ENCODE measurements around the gene SPOP. TPM values are rescaled to one million over a fixed set of nuclear protein-coding genes. Genes with fewer than 3 reads are reported as not detected.

SPOP gene
- total and polyA plus RNA-seq, 2 experiments from 2014 or later = 13.9 to 18.6 TPM

DNA sequence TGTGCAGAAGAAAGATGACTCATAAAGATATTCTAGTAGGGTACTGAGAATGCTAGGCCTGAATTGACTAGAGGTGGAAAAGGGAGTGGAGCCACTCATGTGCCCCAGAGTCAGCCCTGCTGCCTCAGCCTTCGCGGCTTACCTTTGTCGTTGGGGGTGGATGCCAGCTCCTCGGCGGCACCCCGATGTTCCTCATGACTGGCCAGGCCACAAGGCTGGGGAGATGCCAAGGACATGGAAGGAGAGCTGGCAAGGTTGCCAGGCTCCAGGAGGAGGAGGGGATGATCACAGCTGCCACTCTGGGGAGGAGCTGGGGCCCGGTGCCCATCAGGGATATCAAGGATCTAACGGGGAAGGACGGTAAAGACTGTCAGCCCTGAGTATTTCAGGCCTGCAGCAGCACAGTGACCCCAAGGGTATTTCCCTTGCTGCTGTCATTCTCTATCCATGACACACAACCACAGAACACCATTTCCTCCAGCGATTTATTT lies 39.5 kb upstream of the SPOP start (continued):
- TF ChIP-seq, protein P1, sequence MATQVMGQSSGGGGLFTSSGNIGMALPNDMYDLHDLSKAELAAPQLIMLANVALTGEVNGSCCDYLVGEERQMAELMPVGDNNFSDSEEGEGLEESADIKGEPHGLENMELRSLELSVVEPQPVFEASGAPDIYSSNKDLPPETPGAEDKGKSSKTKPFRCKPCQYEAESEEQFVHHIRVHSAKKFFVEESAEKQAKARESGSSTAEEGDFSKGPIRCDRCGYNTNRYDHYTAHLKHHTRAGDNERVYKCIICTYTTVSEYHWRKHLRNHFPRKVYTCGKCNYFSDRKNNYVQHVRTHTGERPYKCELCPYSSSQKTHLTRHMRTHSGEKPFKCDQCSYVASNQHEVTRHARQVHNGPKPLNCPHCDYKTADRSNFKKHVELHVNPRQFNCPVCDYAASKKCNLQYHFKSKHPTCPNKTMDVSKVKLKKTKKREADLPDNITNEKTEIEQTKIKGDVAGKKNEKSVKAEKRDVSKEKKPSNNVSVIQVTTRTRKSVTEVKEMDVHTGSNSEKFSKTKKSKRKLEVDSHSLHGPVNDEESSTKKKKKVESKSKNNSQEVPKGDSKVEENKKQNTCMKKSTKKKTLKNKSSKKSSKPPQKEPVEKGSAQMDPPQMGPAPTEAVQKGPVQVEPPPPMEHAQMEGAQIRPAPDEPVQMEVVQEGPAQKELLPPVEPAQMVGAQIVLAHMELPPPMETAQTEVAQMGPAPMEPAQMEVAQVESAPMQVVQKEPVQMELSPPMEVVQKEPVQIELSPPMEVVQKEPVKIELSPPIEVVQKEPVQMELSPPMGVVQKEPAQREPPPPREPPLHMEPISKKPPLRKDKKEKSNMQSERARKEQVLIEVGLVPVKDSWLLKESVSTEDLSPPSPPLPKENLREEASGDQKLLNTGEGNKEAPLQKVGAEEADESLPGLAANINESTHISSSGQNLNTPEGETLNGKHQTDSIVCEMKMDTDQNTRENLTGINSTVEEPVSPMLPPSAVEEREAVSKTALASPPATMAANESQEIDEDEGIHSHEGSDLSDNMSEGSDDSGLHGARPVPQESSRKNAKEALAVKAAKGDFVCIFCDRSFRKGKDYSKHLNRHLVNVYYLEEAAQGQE (IDR thresholded peaks at IDR 0.05; ENCODE audit: unreplicated experiment) = no peak
- TF ChIP-seq STAT1 (IDR thresholded peaks at IDR 0.05; ENCODE audit: unreplicated experiment) (no peak), ZNF114 (CRISPR knock-in tag; IDR thresholded peaks at IDR 0.05) (no peak)

DNA sequence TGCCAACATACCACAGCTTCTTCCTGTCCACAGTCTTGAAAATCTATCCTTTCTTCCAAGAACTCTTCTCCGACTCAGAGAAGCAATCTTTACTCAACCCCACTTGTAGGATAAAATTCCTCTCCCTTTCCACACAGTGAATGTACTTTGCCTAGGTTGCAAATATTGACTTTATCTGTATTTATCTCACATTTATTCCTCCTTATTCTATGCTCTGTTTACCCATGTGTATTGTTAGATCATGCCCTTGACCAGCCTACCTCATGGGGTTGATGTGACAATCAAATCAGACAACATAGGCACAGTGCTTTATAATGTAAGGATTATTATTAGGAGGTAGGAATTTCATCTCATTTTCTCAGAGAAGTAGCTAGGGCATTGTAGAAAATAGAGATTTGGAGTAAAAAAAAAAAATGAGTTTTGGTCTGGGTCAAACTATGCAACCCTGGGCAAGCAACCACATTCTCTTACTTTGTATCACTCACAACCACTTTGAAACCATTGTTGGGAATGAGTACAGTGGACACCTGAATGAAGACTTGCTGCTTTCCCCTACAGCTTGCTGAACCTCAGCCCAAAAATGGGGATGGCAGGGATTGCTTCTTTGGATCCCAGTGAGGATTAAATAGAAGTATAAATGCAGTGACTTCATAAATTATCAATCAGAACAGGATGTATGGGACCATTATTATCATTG lies 38.9 kb upstream of the SPOP start:
- Histone ChIP-seq H3K27ac (ENCODE audit: low read depth) (no peak overlapping the region), H2AFZ (no peak overlapping the region), H3K4me2 (no peak overlapping the region), H3K9me2 (ENCODE audit: insufficient read depth) (no peaks in the 10 kb centered on the region), H3K4me3 (no peak overlapping the region), H3F3A (replicated peaks; ENCODE audit: low read depth) (no peaks in the 10 kb centered on the region), H3K36me3 (ENCODE audit: insufficient read depth) (peaks cover 28% of the 10 kb centered on the region), H3K4me1 (ENCODE audit: insufficient read depth) (no peaks in the 10 kb centered on the region), H3K79me2 (replicated peaks; ENCODE audit: insufficient read depth) (no peaks in the 10 kb centered on the region), H3K27me3 (ENCODE audit: insufficient read depth) (no peaks in the 10 kb centered on the region), H4K20me1 (replicated peaks; ENCODE audit: insufficient read depth) (0 out of 2 replicates have a peak, but pooled peaks cover 3% of the 10 kb centered on the region)
- Mint-ChIP-seq H3K4me3 (no peak overlapping the region), H3K4me1 (no peaks in the 10 kb centered on the region), H3K27me3 (ENCODE audit: insufficient read depth, low read depth, poor library complexity) (peaks cover 3% of the 10 kb centered on the region), H3K36me3 (ENCODE audit: low read depth) (peaks cover 75% of the 10 kb centered on the region), H3K27ac (no peak overlapping the region), H3K9me3 (no peaks in the 10 kb centered on the region)
- ATAC-seq (no peak), DNase-seq (ENCODE audit: low spot score) (no peak)
- TF ChIP-seq, protein P2, sequence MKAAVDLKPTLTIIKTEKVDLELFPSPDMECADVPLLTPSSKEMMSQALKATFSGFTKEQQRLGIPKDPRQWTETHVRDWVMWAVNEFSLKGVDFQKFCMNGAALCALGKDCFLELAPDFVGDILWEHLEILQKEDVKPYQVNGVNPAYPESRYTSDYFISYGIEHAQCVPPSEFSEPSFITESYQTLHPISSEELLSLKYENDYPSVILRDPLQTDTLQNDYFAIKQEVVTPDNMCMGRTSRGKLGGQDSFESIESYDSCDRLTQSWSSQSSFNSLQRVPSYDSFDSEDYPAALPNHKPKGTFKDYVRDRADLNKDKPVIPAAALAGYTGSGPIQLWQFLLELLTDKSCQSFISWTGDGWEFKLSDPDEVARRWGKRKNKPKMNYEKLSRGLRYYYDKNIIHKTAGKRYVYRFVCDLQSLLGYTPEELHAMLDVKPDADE (IDR thresholded peaks at IDR 0.05) = no peak
- TF ChIP-seq EZH2phosphoT487 (IDR thresholded peaks at IDR 0.05; ENCODE audit: unreplicated experiment) (no peak), JUNB (IDR thresholded peaks at IDR 0.05; ENCODE audit: unreplicated experiment) (no peak), EZH2 (IDR thresholded peaks at IDR 0.05; ENCODE audit: low read depth, unreplicated experiment) (no peak), CREB1 (CRISPR knock-in tag; IDR thresholded peaks at IDR 0.05; ENCODE audit: low read depth) (no peak), NANOG (IDR thresholded peaks at IDR 0.05; ENCODE audit: borderline replicate concordance) (no peak), ZNF114 (CRISPR knock-in tag; IDR thresholded peaks at IDR 0.05) (no peak), ZNF331 (CRISPR knock-in tag; IDR thresholded peaks at IDR 0.05; ENCODE audit: low read depth) (no peak), STAT1 (IDR thresholded peaks at IDR 0.05; ENCODE audit: unreplicated experiment) (no peak)
- TF ChIP-seq, protein P3, sequence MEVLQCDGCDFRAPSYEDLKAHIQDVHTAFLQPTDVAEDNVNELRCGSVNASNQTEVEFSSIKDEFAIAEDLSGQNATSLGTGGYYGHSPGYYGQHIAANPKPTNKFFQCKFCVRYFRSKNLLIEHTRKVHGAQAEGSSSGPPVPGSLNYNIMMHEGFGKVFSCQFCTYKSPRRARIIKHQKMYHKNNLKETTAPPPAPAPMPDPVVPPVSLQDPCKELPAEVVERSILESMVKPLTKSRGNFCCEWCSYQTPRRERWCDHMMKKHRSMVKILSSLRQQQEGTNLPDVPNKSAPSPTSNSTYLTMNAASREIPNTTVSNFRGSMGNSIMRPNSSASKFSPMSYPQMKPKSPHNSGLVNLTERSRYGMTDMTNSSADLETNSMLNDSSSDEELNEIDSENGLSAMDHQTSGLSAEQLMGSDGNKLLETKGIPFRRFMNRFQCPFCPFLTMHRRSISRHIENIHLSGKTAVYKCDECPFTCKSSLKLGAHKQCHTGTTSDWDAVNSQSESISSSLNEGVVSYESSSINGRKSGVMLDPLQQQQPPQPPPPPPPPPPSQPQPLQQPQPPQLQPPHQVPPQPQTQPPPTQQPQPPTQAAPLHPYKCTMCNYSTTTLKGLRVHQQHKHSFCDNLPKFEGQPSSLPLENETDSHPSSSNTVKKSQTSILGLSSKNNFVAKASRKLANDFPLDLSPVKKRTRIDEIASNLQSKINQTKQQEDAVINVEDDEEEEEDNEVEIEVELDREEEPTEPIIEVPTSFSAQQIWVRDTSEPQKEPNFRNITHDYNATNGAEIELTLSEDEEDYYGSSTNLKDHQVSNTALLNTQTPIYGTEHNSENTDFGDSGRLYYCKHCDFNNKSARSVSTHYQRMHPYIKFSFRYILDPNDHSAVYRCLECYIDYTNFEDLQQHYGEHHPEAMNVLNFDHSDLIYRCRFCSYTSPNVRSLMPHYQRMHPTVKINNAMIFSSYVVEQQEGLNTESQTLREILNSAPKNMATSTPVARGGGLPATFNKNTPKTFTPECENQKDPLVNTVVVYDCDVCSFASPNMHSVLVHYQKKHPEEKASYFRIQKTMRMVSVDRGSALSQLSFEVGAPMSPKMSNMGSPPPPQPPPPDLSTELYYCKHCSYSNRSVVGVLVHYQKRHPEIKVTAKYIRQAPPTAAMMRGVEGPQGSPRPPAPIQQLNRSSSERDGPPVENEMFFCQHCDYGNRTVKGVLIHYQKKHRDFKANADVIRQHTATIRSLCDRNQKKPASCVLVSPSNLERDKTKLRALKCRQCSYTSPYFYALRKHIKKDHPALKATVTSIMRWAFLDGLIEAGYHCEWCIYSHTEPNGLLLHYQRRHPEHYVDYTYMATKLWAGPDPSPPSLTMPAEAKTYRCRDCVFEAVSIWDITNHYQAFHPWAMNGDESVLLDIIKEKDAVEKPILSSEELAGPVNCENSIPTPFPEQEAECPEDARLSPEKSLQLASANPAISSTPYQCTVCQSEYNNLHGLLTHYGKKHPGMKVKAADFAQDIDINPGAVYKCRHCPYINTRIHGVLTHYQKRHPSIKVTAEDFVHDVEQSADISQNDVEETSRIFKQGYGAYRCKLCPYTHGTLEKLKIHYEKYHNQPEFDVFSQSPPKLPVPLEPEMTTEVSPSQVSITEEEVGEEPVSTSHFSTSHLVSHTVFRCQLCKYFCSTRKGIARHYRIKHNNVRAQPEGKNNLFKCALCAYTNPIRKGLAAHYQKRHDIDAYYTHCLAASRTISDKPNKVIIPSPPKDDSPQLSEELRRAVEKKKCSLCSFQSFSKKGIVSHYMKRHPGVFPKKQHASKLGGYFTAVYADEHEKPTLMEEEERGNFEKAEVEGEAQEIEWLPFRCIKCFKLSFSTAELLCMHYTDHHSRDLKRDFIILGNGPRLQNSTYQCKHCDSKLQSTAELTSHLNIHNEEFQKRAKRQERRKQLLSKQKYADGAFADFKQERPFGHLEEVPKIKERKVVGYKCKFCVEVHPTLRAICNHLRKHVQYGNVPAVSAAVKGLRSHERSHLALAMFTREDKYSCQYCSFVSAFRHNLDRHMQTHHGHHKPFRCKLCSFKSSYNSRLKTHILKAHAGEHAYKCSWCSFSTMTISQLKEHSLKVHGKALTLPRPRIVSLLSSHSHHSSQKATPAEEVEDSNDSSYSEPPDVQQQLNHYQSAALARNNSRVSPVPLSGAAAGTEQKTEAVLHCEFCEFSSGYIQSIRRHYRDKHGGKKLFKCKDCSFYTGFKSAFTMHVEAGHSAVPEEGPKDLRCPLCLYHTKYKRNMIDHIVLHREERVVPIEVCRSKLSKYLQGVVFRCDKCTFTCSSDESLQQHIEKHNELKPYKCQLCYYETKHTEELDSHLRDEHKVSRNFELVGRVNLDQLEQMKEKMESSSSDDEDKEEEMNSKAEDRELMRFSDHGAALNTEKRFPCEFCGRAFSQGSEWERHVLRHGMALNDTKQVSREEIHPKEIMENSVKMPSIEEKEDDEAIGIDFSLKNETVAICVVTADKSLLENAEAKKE (CRISPR knock-in tag; IDR thresholded peaks at IDR 0.05) = no peak
- TF ChIP-seq, protein P4, sequence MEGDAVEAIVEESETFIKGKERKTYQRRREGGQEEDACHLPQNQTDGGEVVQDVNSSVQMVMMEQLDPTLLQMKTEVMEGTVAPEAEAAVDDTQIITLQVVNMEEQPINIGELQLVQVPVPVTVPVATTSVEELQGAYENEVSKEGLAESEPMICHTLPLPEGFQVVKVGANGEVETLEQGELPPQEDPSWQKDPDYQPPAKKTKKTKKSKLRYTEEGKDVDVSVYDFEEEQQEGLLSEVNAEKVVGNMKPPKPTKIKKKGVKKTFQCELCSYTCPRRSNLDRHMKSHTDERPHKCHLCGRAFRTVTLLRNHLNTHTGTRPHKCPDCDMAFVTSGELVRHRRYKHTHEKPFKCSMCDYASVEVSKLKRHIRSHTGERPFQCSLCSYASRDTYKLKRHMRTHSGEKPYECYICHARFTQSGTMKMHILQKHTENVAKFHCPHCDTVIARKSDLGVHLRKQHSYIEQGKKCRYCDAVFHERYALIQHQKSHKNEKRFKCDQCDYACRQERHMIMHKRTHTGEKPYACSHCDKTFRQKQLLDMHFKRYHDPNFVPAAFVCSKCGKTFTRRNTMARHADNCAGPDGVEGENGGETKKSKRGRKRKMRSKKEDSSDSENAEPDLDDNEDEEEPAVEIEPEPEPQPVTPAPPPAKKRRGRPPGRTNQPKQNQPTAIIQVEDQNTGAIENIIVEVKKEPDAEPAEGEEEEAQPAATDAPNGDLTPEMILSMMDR (conservative IDR thresholded peaks at IDR 0.05; ENCODE audit: low read depth in 2 of 2) = no peak

All from GM23338 (cell line).